OCI-LY1 (cell line): ENCODE data around the gene PLD6.

Experiments used
- CTCF ChIP-seq: fragments of 200-600 bp; sonication (generic), shearing (Covaris generic); IDR thresholded peaks from 2 replicates; pipeline ENCODE4 v1.5.1; 2017; ENCODE audit warnings: mild to moderate bottlenecking, antibody characterized with exemption, low read length, moderate library complexity, mixed read lengths
- EZH2 ChIP-seq: fragments of 200-600 bp; sonication (generic), shearing (Covaris generic); IDR thresholded peaks from 2 replicates; pipeline ENCODE4 v1.8.0; 2017; ENCODE audit warnings: borderline replicate concordance, mixed run types, mild to moderate bottlenecking, antibody characterized with exemption, low read length, moderate library complexity, mixed read lengths

GRCh38 chr17:17213775-17214174 lies 7.6 kb upstream of the PLD6 start:
- TF ChIP-seq CTCF (no peak), EZH2 (no peak)
